IMR-90 (cell line): ENCODE results near the gene PAMR1. TPM values are rescaled to one million over a fixed set of nuclear protein-coding genes. Genes with fewer than 3 reads are reported as not detected.
A peak's percentile ranks its signal among the peaks of the same experiment; 100 is the strongest.

Experiments used
- ATAC-seq: fragments of 200-7000 bp; cut with Tn5 transposase; 2 replicates; pipeline ENCODE4 v1.9.1; 2020; ENCODE audit warnings: low read depth, mild to moderate bottlenecking, moderate library complexity
- BruUV-seq: library from RNA; stranded (reverse); fragments of 400-500 nt; replicated peaks from 2 replicates; lab custom pipeline; 2021; lab: Mats Ljungman, UMichigan
- CTCF ChIA-PET: fragments of 300-600 bp; formaldehyde crosslinking; extraction: SDS; loops from one replicate; lab custom pipeline; 2021; ENCODE audit warnings: antibody characterized with exemption; lab: Yijun Ruan, JAX
- POLR2A ChIA-PET: fragments of 300-600 bp; sonication (Branson Sonifier 250); formaldehyde crosslinking; loops from one replicate; lab custom pipeline; 2022; ENCODE audit warnings: antibody characterized with exemption; ENCODE audit not compliant: unreplicated experiment; lab: Charles Lee
- DNase-seq: peaks from one replicate; pipeline ENCODE4 v3.0.0; 2013
- H2AFZ ChIP-seq: replicated peaks from 2 replicates; pipeline ENCODE3; 2013; ENCODE audit warnings: low read length, mild to moderate bottlenecking; ENCODE audit not compliant: poor library complexity
- H2AK5ac ChIP-seq: 2 replicates; pipeline ENCODE4 v1.6.1; 2013; ENCODE audit warnings: low read depth, low read length, inconsistent platforms
- H2AK9ac ChIP-seq: replicated peaks from 2 replicates; pipeline ENCODE3; 2013; ENCODE audit warnings: mild to moderate bottlenecking, low read depth, low read length, moderate library complexity; ENCODE audit not compliant: poor library complexity
- H2BK120ac ChIP-seq: 2 replicates; pipeline ENCODE4 v1.6.1; 2013; ENCODE audit warnings: low read depth, low read length, inconsistent platforms
- H2BK15ac ChIP-seq: 3 replicates; pipeline ENCODE4 v1.6.1; 2013; ENCODE audit warnings: low read depth, low read length, inconsistent platforms
- H2BK20ac ChIP-seq: 2 replicates; pipeline ENCODE4 v1.6.1; 2013; ENCODE audit warnings: low read depth, mild to moderate bottlenecking, inconsistent platforms, low read length, moderate library complexity
- H2BK5ac ChIP-seq: 2 replicates; pipeline ENCODE4 v1.6.1; 2013; ENCODE audit warnings: mild to moderate bottlenecking, low read depth, low read length, inconsistent platforms; ENCODE audit not compliant: poor library complexity, severe bottlenecking
- H3K14ac ChIP-seq: replicated peaks from 2 replicates; pipeline ENCODE4 v1.6.1; 2013; ENCODE audit warnings: low read depth, low read length, inconsistent platforms
- H3K18ac ChIP-seq: 2 replicates; pipeline ENCODE4 v1.6.1; 2013; ENCODE audit warnings: low read depth, low read length, control low read depth
- H3K23ac ChIP-seq: 2 replicates; pipeline ENCODE4 v1.6.1; 2013; ENCODE audit warnings: low read depth, low read length, inconsistent platforms
- H3K27ac ChIP-seq: 2 replicates; pipeline ENCODE4 v1.5.1; 2013; ENCODE audit warnings: mild to moderate bottlenecking, control low read depth, low read length; ENCODE audit not compliant: insufficient read depth
- H3K27me3 ChIP-seq: 2 replicates; pipeline ENCODE4 v1.6.1; 2013; ENCODE audit warnings: low read length; ENCODE audit not compliant: control insufficient read depth, insufficient read depth
- H3K36me3 ChIP-seq: 2 replicates; pipeline ENCODE4 v1.6.1; 2013; ENCODE audit warnings: low read length, mixed read lengths; ENCODE audit not compliant: control insufficient read depth, insufficient read depth
- H3K4ac ChIP-seq: 2 replicates; pipeline ENCODE4 v1.6.1; 2013; ENCODE audit warnings: low read depth, low read length, inconsistent platforms
- H3K4me1 ChIP-seq: 2 replicates; pipeline ENCODE4 v1.6.1; 2013; ENCODE audit warnings: low read length, mixed read lengths; ENCODE audit not compliant: control insufficient read depth, insufficient read depth
- H3K4me2 ChIP-seq: 2 replicates; pipeline ENCODE4 v1.6.1; 2013; ENCODE audit warnings: low read depth, mild to moderate bottlenecking, control low read depth, low read length, moderate library complexity
- H3K4me3 ChIP-seq: 2 replicates; pipeline ENCODE4 v1.5.1; 2013; ENCODE audit warnings: low read depth, mild to moderate bottlenecking, control low read depth, low read length, moderate library complexity; ENCODE audit not compliant: insufficient read depth
- H3K56ac ChIP-seq: 2 replicates; pipeline ENCODE4 v1.6.1; 2013; ENCODE audit warnings: low read length, inconsistent platforms; ENCODE audit not compliant: insufficient read depth; ENCODE audit errors: extremely low read depth
- H3K79me1 ChIP-seq, 2 experiments: 2 replicates each; pipeline ENCODE4 v1.6.1; 2013; ENCODE audit warnings: low read length in 2 of 2, inconsistent platforms in 1 of 2, low read depth in 1 of 2
- H3K9ac ChIP-seq: 2 replicates; pipeline ENCODE4 v1.6.1; 2013; ENCODE audit warnings: low read depth, low read length, control low read depth
- H3K9me1 ChIP-seq: 2 replicates; pipeline ENCODE4 v1.6.1; 2013; ENCODE audit warnings: low read length, inconsistent platforms; ENCODE audit not compliant: insufficient read depth
- H3K9me3 ChIP-seq: 2 replicates; pipeline ENCODE4 v1.6.1; 2013; ENCODE audit warnings: low read length; ENCODE audit not compliant: control insufficient read depth, insufficient read depth
- H4K20me1 ChIP-seq: 2 replicates; pipeline ENCODE4 v1.6.1; 2013; ENCODE audit warnings: low read length, inconsistent platforms; ENCODE audit not compliant: insufficient read depth
- H4K5ac ChIP-seq: 2 replicates; pipeline ENCODE4 v1.6.1; 2013; ENCODE audit warnings: mild to moderate bottlenecking, low read depth, low read length, control low read depth
- H4K8ac ChIP-seq, 2 experiments: 2 replicates each; pipeline ENCODE4 v1.6.1; 2013; ENCODE audit warnings: low read depth in 2 of 2, low read length in 2 of 2, control low read depth in 1 of 2, inconsistent platforms in 1 of 2
- H4K91ac ChIP-seq: 2 replicates; pipeline ENCODE4 v1.6.1; 2013; ENCODE audit warnings: low read depth, low read length, inconsistent platforms; ENCODE audit not compliant: insufficient read depth
- BHLHE40 ChIP-seq: fragments of 150-350 bp; IDR thresholded peaks from 2 replicates; pipeline ENCODE4 v1.6.1; 2016; ENCODE audit warnings: mild to moderate bottlenecking, low read depth, low read length
- CHD1 ChIP-seq: IDR thresholded peaks from 2 replicates; pipeline ENCODE4 v1.6.1; 2012; ENCODE audit warnings: low read depth, low read length, improper control_type of control experiment
- CTCF ChIP-seq: conservative IDR thresholded peaks from 2 replicates; pipeline ENCODE4 v1.5.1; 2012; ENCODE audit warnings: mild to moderate bottlenecking, low read depth, low read length, improper control_type of control experiment
- ELK1 ChIP-seq: fragments of 150-350 bp; IDR thresholded peaks from 2 replicates; pipeline ENCODE4 v1.6.1; 2016; ENCODE audit warnings: low read depth, mild to moderate bottlenecking, low read length, moderate library complexity, borderline replicate concordance
- FOS ChIP-seq: fragments of 150-350 bp; IDR thresholded peaks from 2 replicates; pipeline ENCODE4 v1.6.1; 2016; ENCODE audit warnings: low read depth, low read length
- MAFK ChIP-seq: IDR thresholded peaks from 2 replicates; pipeline ENCODE4 v1.6.1; 2012; ENCODE audit warnings: low read depth, low read length, improper control_type of control experiment
- MAZ ChIP-seq: IDR thresholded peaks from 2 replicates; pipeline ENCODE4 v1.6.1; 2012; ENCODE audit warnings: low read depth, mild to moderate bottlenecking, low read length, improper control_type of control experiment, moderate library complexity, borderline replicate concordance
- MXI1 ChIP-seq: IDR thresholded peaks from 2 replicates; pipeline ENCODE4 v1.6.1; 2012; ENCODE audit warnings: low read depth, mild to moderate bottlenecking, low read length, moderate library complexity, borderline replicate concordance
- NFE2L2 ChIP-seq: fragments of 150-350 bp; IDR thresholded peaks from 2 replicates; pipeline ENCODE4 v1.6.1; 2016; ENCODE audit warnings: low read depth, mild to moderate bottlenecking, low read length
- POLR2A ChIP-seq: IDR thresholded peaks from 2 replicates; pipeline ENCODE4 v1.6.1; 2012; ENCODE audit warnings: mild to moderate bottlenecking, low read depth, low read length
- RCOR1 ChIP-seq: IDR thresholded peaks from 2 replicates; pipeline ENCODE4 v1.6.1; 2012; ENCODE audit warnings: mild to moderate bottlenecking, low read length, improper control_type of control experiment; ENCODE audit not compliant: insufficient replicate concordance
- RFX5 ChIP-seq: IDR thresholded peaks from 2 replicates; pipeline ENCODE4 v1.8.0; 2012; ENCODE audit warnings: low read depth, mild to moderate bottlenecking, low read length, moderate library complexity
- SMC3 ChIP-seq: fragments of 150-350 bp; IDR thresholded peaks from 2 replicates; pipeline ENCODE4 v1.6.1; 2016; ENCODE audit warnings: low read depth, mild to moderate bottlenecking, antibody characterized with exemption, low read length, moderate library complexity
- WGBS, 2 experiments: methylation state at CpG; one replicate each; pipeline versions ENCODE4 v1.1.5 to v1.1.7; 2013; ENCODE audit warnings: missing lambda C conversion rate in 2 of 2; ENCODE audit not compliant: insufficient read length in 1 of 2; ENCODE audit errors: extremely low coverage in 2 of 2; 5-methylcytosine and 5-hydroxymethylcytosine counted together
- dilution Hi-C: fragments of 300-500 bp; cut with HindIII; formaldehyde crosslinking; loops from one replicate; pipeline ENCODE4 v1.14.3; 2018; ENCODE audit warnings: low sequenced_read_pairs; ENCODE audit not compliant: unreplicated experiment
- in situ Hi-C: fragments of 300-500 bp; cut with MboI; formaldehyde crosslinking; loops from 3 replicates; pipeline ENCODE4 v1.14.3; 2019; ENCODE audit warnings: low sequenced_read_pairs, inconsistent platforms, mixed read lengths
- intact Hi-C: fragments of 100-400 bp; cut with micrococcal nuclease; formaldehyde crosslinking; loops from 2 replicates; pipeline ENCODE4 v1.10.0; 2022
- polyA plus RNA-seq, 3 experiments: library from polyadenylated mRNA; depleted of rRNA; stranded (reverse); fragments of >200 nt; gene quantifications; 2 replicates each; pipeline ENCODE4 v1.2.3, GENCODE V29; 2012; ENCODE audit warnings: low replicate concordance in 1 of 3
- total RNA-seq: library from RNA; depleted of rRNA; stranded (reverse); fragments of >200 nt; gene quantifications from 2 replicates; pipeline ENCODE4 v1.2.3, GENCODE V29; 2012

Gene PAMR1
- total and polyA plus RNA-seq, 2 of the 4 experiments (the other 2 are of a cell fraction), result 70.7 to 80.7 TPM

GRCh38 chr11:35564245-35564595 lies 38.8 kb upstream of the PAMR1 start:
- no peak for TF ChIP-seq MAFK
- no peak for TF ChIP-seq ELK1
- TF ChIP-seq NFE2L2, result no peak
- TF ChIP-seq RCOR1, result no peak
- TF ChIP-seq BHLHE40, result no peak
- TF ChIP-seq MXI1, result no peak
- no peak for TF ChIP-seq POLR2A
- TF ChIP-seq MAZ, result no peak
- no peak for TF ChIP-seq CTCF
- TF ChIP-seq CHD1, result no peak
- no peak for TF ChIP-seq SMC3
- no peak for TF ChIP-seq RFX5
- TF ChIP-seq FOS, result no peak
- ChIA-PET POLR2A (no interaction called here), CTCF (interaction anchor here (0.6 kb wide), 1 partner anchor 24 kb away, joined by 3 read pairs; no protein-coding TSS in a partner anchor)
- H3K27me3 ChIP-seq, result no peaks in the 10 kb centered on the region
- H3K4me1 ChIP-seq, result peaks cover 5% of the 10 kb centered on the region; the same call in 1 of the 2 replicates
- intact Hi-C loops (no loop called here), in situ Hi-C loops (no loop called here), dilution Hi-C loops (no loop called here)
- H4K8ac ChIP-seq, result no peak overlapping the region
- no peak overlapping the region; the same call in 1 of the 2 replicates for H3K14ac ChIP-seq
- DNase-seq (no peak), ATAC-seq (no peak)
- no peak overlapping the region; the same call in 1 of the 2 replicates for H3K18ac ChIP-seq
- H4K20me1 ChIP-seq, result no peaks in the 10 kb centered on the region
- no peak overlapping the region for H3K4me3 ChIP-seq
- no peaks in the 10 kb centered on the region for H3K79me1 ChIP-seq
- no peak overlapping the region for H3K4me2 ChIP-seq
- no peak overlapping the region for H4K5ac ChIP-seq
- no peak overlapping the region for H2AK9ac ChIP-seq
- H3K9me3 ChIP-seq, result no peaks in the 10 kb centered on the region
- WGBS, 2 experiments, result 40% methylated on average over 1 of the region's 4 CpGs; no CpG with 5 or more reads in 1 of the 2 experiments
- no peak overlapping the region for H2AFZ ChIP-seq
- H3K4ac ChIP-seq, result peak overlapping the region; percentile 25; the same call in 1 of the 2 replicates
- H3K23ac ChIP-seq, result no peak overlapping the region
- no TSS peak for BruUV-seq
- H2AK5ac ChIP-seq, result no peak overlapping the region
- no peak overlapping the region for H4K91ac ChIP-seq
- peak overlapping the region; percentile 20 for H2BK20ac ChIP-seq
- peak overlapping the region; percentile 52; the same call in 1 of the 3 replicates for H2BK15ac ChIP-seq
- no peaks in the 10 kb centered on the region for H3K36me3 ChIP-seq
- no peak overlapping the region for H3K56ac ChIP-seq
- peak overlapping the region; percentile 53 for H2BK120ac ChIP-seq
- no peaks in the 10 kb centered on the region for H3K9me1 ChIP-seq
- no peak overlapping the region for H2BK5ac ChIP-seq
- no peak overlapping the region; the same call in 1 of the 2 replicates for H3K27ac ChIP-seq
- H3K9ac ChIP-seq, result no peak overlapping the region
